A549 (cell line): ENCODE data around the gene INO80. TPM values are rescaled to one million over a fixed set of nuclear protein-coding genes. Genes with fewer than 3 reads are reported as not detected.
"Not testable (repeated sequence)": the region's sequence is repeated elsewhere in the genome, so short reads cannot be mapped to it uniquely, and the experiment has no call there.

Experiments
- ATAC-seq, 2 experiments: fragments of 200-7000 bp in 1 of 2; fragments of >200 bp in 1 of 2; cut with Nextera tagmentation in 1 of 2; cut with Tn5 transposase in 1 of 2; 3 replicates each; pipeline versions ENCODE4 v1.8.0 to v1.9.1; 2018 to 2020; ENCODE audit warnings: mild to moderate bottlenecking in 1 of 2, moderate library complexity in 1 of 2
- CTCF ChIA-PET: fragments of 300-600 bp; sonication (Branson Sonifier 250); formaldehyde crosslinking; extraction: SDS; loops from one replicate; lab custom pipeline; 2021; ENCODE audit warnings: antibody characterized with exemption, inconsistent platforms; lab: Yijun Ruan, JAX
- POLR2A ChIA-PET: fragments of 350-600 bp; formaldehyde crosslinking; extraction: SDS; loops from one replicate; lab custom pipeline; 2021; ENCODE audit warnings: antibody characterized with exemption, inconsistent platforms; lab: Yijun Ruan, JAX
- DNase-seq, 2 experiments: peaks; one replicate each; pipeline versions ENCODE4 v3.0.0 to v3.0.0-alpha.2; 2011 to 2016; ENCODE audit warnings: low read depth in 1 of 2, low spot score in 1 of 2
- FAIRE-seq: peaks from 2 replicates; lab custom pipeline; 2011; peaks lifted over from hg19 to GRCh38; lab: Jason Lieb, UNC
- H3K27ac ChIP-seq, 2 experiments: fragments of >200 bp; sonication (Bioruptor Twin); formaldehyde crosslinking; 3 replicates each; pipeline ENCODE4 v1.5.1; 2016 to 2017
- H3K4me1 ChIP-seq: fragments of >200 bp; sonication (Bioruptor Twin); formaldehyde crosslinking; 3 replicates; pipeline ENCODE4 v1.6.1; 2016
- H3K4me2 ChIP-seq: fragments of >200 bp; sonication (Bioruptor Twin); formaldehyde crosslinking; 3 replicates; pipeline ENCODE4 v1.6.1; 2016
- H3K4me3 ChIP-seq: fragments of >200 bp; sonication (Bioruptor Twin); formaldehyde crosslinking; 3 replicates; pipeline ENCODE4 v1.5.1; 2016
- H3K9me3 ChIP-seq: fragments of >200 bp; sonication (Bioruptor Twin); formaldehyde crosslinking; 3 replicates; pipeline ENCODE4 v1.6.1; 2016
- CEBPB ChIP-seq, 2 experiments: fragments of >200 bp in 1 of 2; sonication (Bioruptor Twin) in 1 of 2; formaldehyde crosslinking in 1 of 2; IDR thresholded peaks; 2 replicates each; pipeline ENCODE4 v1.6.1; 2012 to 2016
- CHD2 ChIP-seq: fragments of 150-350 bp; IDR thresholded peaks from 2 replicates; pipeline ENCODE4 v1.6.1; 2014; ENCODE audit warnings: low read length; ENCODE audit not compliant: partially characterized antibody
- CHD4 ChIP-seq: fragments of 200-600 bp; sonication (generic); IDR thresholded peaks from 2 replicates; pipeline ENCODE4 v1.6.1; 2016; ENCODE audit warnings: antibody characterized with exemption, mild to moderate bottlenecking, borderline replicate concordance
- FOSL2 ChIP-seq, 2 experiments: fragments of 450-650 bp in 1 of 2; fragments of >200 bp in 1 of 2; sonication (Bioruptor Twin) in 1 of 2; formaldehyde crosslinking; IDR thresholded peaks; 2 replicates each; pipeline versions ENCODE4 v1.5.0 to v1.6.1; 2016 to 2020; ENCODE audit warnings: mild to moderate bottlenecking in 1 of 2, moderate library complexity in 1 of 2
- KDM1A ChIP-seq: fragments of 200-600 bp; sonication (generic); IDR thresholded peaks from 2 replicates; pipeline ENCODE4 v1.6.1; 2016; ENCODE audit warnings: low read depth, mild to moderate bottlenecking
- MAFK ChIP-seq: fragments of 450-650 bp; IDR thresholded peaks from 2 replicates; pipeline ENCODE4 v1.6.1; 2014; ENCODE audit not compliant: partially characterized antibody
- MYC ChIP-seq: IDR thresholded peaks from 2 replicates; pipeline ENCODE4 v1.6.1; 2012; ENCODE audit warnings: mild to moderate bottlenecking, inconsistent platforms, low read length, improper control_type of control experiment, borderline replicate concordance
- RAD21 ChIP-seq, 2 experiments: fragments of >200 bp in 1 of 2; sonication (Bioruptor Twin) in 1 of 2; formaldehyde crosslinking in 1 of 2; IDR thresholded peaks in 1 of 2; conservative IDR thresholded peaks in 1 of 2; 2 replicates in 1 of 2; 3 replicates in 1 of 2; pipeline ENCODE4 v1.6.1; 2012 to 2018; ENCODE audit warnings: inconsistent platforms in 1 of 2
- RCOR1 ChIP-seq: fragments of 150-350 bp; IDR thresholded peaks from 2 replicates; pipeline ENCODE4 v1.6.1; 2014; ENCODE audit warnings: antibody characterized with exemption, low read length, low read depth
- REST ChIP-seq: fragments of 200-600 bp; sonication (generic); IDR thresholded peaks from 2 replicates; pipeline ENCODE4 v1.6.1; 2016; ENCODE audit warnings: antibody characterized with exemption, mild to moderate bottlenecking, moderate library complexity
- RFX5 ChIP-seq: fragments of 450-650 bp; IDR thresholded peaks from 2 replicates; pipeline ENCODE4 v1.7.1; 2014; ENCODE audit warnings: antibody characterized with exemption, mild to moderate bottlenecking, moderate library complexity
- SREBF2 ChIP-seq: fragments of 450-650 bp; IDR thresholded peaks from 2 replicates; pipeline ENCODE4 v1.6.1; 2014; ENCODE audit warnings: mild to moderate bottlenecking, moderate library complexity
- USF2 ChIP-seq: fragments of 450-650 bp; IDR thresholded peaks from 2 replicates; pipeline ENCODE4 v1.6.1; 2014; ENCODE audit warnings: antibody characterized with exemption
- ZFP36 ChIP-seq: fragments of 450-650 bp; IDR thresholded peaks from 2 replicates; pipeline ENCODE4 v1.6.1; 2014; ENCODE audit warnings: borderline replicate concordance; ENCODE audit not compliant: partially characterized antibody
- WGBS: methylation state at CpG from one replicate; pipeline ENCODE4 v1.1.6; 2017; ENCODE audit errors: missing lambda C conversion rate; 5-methylcytosine and 5-hydroxymethylcytosine counted together
- polyA plus RNA-seq, 4 experiments: library from polyadenylated mRNA; depleted of rRNA in 3 of 4; stranded (reverse); fragments of >200 nt; fragmentation: RNase III in 1 of 4; extraction: RNeasy Plus Mini Kit Qiagen cat#74134 plus additional on column Dnase treatment in 1 of 4; gene quantifications; 2 replicates in 3 of 4; 3 replicates in 1 of 4; pipeline ENCODE4 v1.2.3, GENCODE V29; 2011 to 2017

Gene INO80
- polyA plus RNA-seq, 2 of the 4 experiments (the other 2 are of a cell fraction): 6.7 to 10.9 TPM

GRCh38 chr15:41080144-41080543, 35.9 kb downstream of the INO80 start:
- no peaks in the 10 kb centered on the region for H3K4me1 ChIP-seq

GRCh38 chr15:41079717-41080116, 36.4 kb downstream of the INO80 start:
- FAIRE-seq (no peak), DNase-seq (no peak), ATAC-seq (no peak)
- H3K27ac ChIP-seq: no peak overlapping the region
- ChIA-PET POLR2A (no interaction called here), CTCF (interaction anchor here (0.8 to 2.3 kb wide), 2 partner anchors 28 to 137 kb away, joined by 3 to 7 read pairs; no protein-coding TSS in a partner anchor)
- no peak overlapping the region for H3K4me3 ChIP-seq
- no peaks in the 10 kb centered on the region for H3K4me1 ChIP-seq
- no peaks in the 10 kb centered on the region for H3K9me3 ChIP-seq
- 98% methylated on average over 8 of the region's 8 CpGs for WGBS
- TF ChIP-seq FOSL2 (IDR thresholded peaks at IDR 0.05) (no peak), FOSL2 (CRISPR knock-in tag; IDR thresholded peaks at IDR 0.05) (no peak), REST (no peak), CHD4 (no peak), RFX5 (no peak), RCOR1 (no peak)
- H3K4me2 ChIP-seq: no peak overlapping the region

More at GRCh38 chr15:41080144-41080543, 35.9 kb downstream of the INO80 start:
- FAIRE-seq (no peak), ATAC-seq (no peak), DNase-seq (no peak)
- Histone ChIP-seq H3K27ac (no peak overlapping the region), H3K4me3 (no peak overlapping the region), H3K4me2 (no peak overlapping the region), H3K9me3 (no peaks in the 10 kb centered on the region)
- TF ChIP-seq KDM1A: no peak
- no peak for TF ChIP-seq FOSL2 (IDR thresholded peaks at IDR 0.05)
- TF ChIP-seq FOSL2 (CRISPR knock-in tag; IDR thresholded peaks at IDR 0.05): no peak
- TF ChIP-seq SREBF2: no peak
- TF ChIP-seq ZFP36: no peak
- no peak for TF ChIP-seq USF2
- TF ChIP-seq RAD21 (conservative IDR thresholded peaks at IDR 0.05 in 1 of 2, IDR thresholded peaks at IDR 0.05 in 1 of 2): no peak
- no peak for TF ChIP-seq MAFK
- TF ChIP-seq CEBPB (IDR thresholded peaks at IDR 0.05): no peak
- 91% methylated on average over 1 of the region's 1 CpG for WGBS
- ChIA-PET CTCF (interaction anchor here (0.8 kb wide), 2 partner anchors 29 to 139 kb away, joined by 3 read pairs; no protein-coding TSS in a partner anchor), POLR2A (no interaction called here)

- POLR2A ChIA-PET: interaction anchor here (0.7 kb wide), 1 partner anchor 138 kb away, joined by 4 read pairs; no protein-coding TSS in a partner anchor
- H3K4me2 ChIP-seq, H3K9me3 ChIP-seq, H3K27ac ChIP-seq, ATAC-seq, H3K4me1 ChIP-seq, H3K4me3 ChIP-seq, FAIRE-seq, DNase-seq: not testable (repeated sequence)
- CTCF ChIA-PET: interaction anchor here (2.3 kb wide), 1 partner anchor 137 kb away, joined by 7 read pairs; no protein-coding TSS in a partner anchor
- 94% methylated on average over 5 of the region's 5 CpGs for WGBS
These were observed 37.2 kb downstream of the INO80 start for GRCh38 chr15:41078879-41079278.

GRCh38 chr15:41078125-41078524, 38.0 kb downstream of the INO80 start:
- WGBS: 92% methylated on average over 7 of the region's 7 CpGs
- CTCF ChIA-PET: interaction anchor here (0.8 to 2.3 kb wide), 2 partner anchors 114 to 136 kb away, joined by 3 to 7 read pairs; no protein-coding TSS in a partner anchor
- TF ChIP-seq MAFK (peak; percentile 81), MYC (no peak), USF2 (no peak), CHD2 (no peak)
- FAIRE-seq (no peak), ATAC-seq (no peak), DNase-seq (no peak)
- Histone ChIP-seq H3K4me1 (no peaks in the 10 kb centered on the region), H3K9me3 (no peaks in the 10 kb centered on the region), H3K4me2 (no peak overlapping the region), H3K4me3 (no peak overlapping the region), H3K27ac (no peak overlapping the region)
- POLR2A ChIA-PET: no interaction called here
